Islet of Langerhans (tissue), 1 donor: Measurements from ENCODE around the gene CCNT2.
"Not testable (repeated sequence)": the region's sequence is repeated elsewhere in the genome, so short reads cannot be mapped to it uniquely, and the experiment has no call there.

Source experiments
- FAIRE-seq: peaks from one replicate; lab custom pipeline; 2011; peaks lifted over from hg19 to GRCh38; lab: Jason Lieb, UNC

CCNT2 gene

GRCh38 chr2:134976074-134976702, 57.6 kb downstream of the CCNT2 start:
- FAIRE-seq, result no peak

- FAIRE-seq, result not testable (repeated sequence)
Measured at GRCh38 chr2:134977104-134977503, 58.5 kb downstream of the CCNT2 start.

- FAIRE-seq, result no peak
Measured at GRCh38 chr2:134979221-134979620, 60.6 kb downstream of the CCNT2 start.

- FAIRE-seq, result no peak
Measured at GRCh38 chr2:134980639-134981038, 62.0 kb downstream of the CCNT2 start.

GRCh38 chr2:134982603-134983002, 64.0 kb downstream of the CCNT2 start:
- no peak for FAIRE-seq

- no peak for FAIRE-seq
Measured at GRCh38 chr2:134985061-134985460, 66.4 kb downstream of the CCNT2 start.

- peak; percentile 98 for FAIRE-seq
Measured at GRCh38 chr2:134988994-134989605, 70.5 kb downstream of the CCNT2 start.

- no peak for FAIRE-seq
Measured at GRCh38 chr2:134999521-134999920, 80.9 kb downstream of the CCNT2 start.

- FAIRE-seq, result no peak
Measured at GRCh38 chr2:135002836-135003235, 84.2 kb downstream of the CCNT2 start.

GRCh38 chr2:135004005-135004746, 85.6 kb downstream of the CCNT2 start:
- FAIRE-seq, result peak; percentile 33

- no peak for FAIRE-seq
Measured at GRCh38 chr2:135005753-135006152, 87.1 kb downstream of the CCNT2 start.
